Measurements from ENCODE around the gene CDV3. TPM values are rescaled to one million over a fixed set of nuclear protein-coding genes. Genes with fewer than 3 reads are reported as not detected.

CDV3 gene
- total RNA-seq, 1 experiment from 2014 or later, result 173 TPM

GRCh38 chr3:133589503-133589902 lies 16.0 kb downstream of the CDV3 start:
- no peak overlapping the region for H4K8ac ChIP-seq (replicated peaks; ENCODE audit: insufficient read length, low read depth, low read length)
- H3K23me2 ChIP-seq (ENCODE audit: insufficient read length, low read depth, low read length, poor library complexity, severe bottlenecking), result no peaks in the 10 kb centered on the region
- H2BK20ac ChIP-seq (ENCODE audit: low read depth, low read length, poor library complexity, severe bottlenecking), result no peak overlapping the region
- H3K79me2 ChIP-seq (ENCODE audit: insufficient read depth, low read length), result no peaks in the 10 kb centered on the region
- no peak overlapping the region for H2BK5ac ChIP-seq (ENCODE audit: insufficient read length, low read length)
- no peaks in the 10 kb centered on the region for H3K9me3 Mint-ChIP-seq
- no peak overlapping the region for H2BK15ac ChIP-seq (ENCODE audit: low read depth, low read length)
- H3K4me1 Mint-ChIP-seq, result no peaks in the 10 kb centered on the region
- no peaks in the 10 kb centered on the region for H3K9me3 ChIP-seq (ENCODE audit: control insufficient read depth, low read depth, low read length)
- WGBS (ENCODE audit: extremely low coverage, insufficient read length, low lambda C conversion rate), result no CpG with 5 or more reads among the region's 8 CpGs
- no peaks in the 10 kb centered on the region for H3K27me3 ChIP-seq (ENCODE audit: insufficient read depth, low read length)
- H3K14ac ChIP-seq (ENCODE audit: insufficient read depth, low read length), result no peak overlapping the region
- H3K56ac ChIP-seq (ENCODE audit: insufficient read length, low read depth, low read length), result no peak overlapping the region
- no peak overlapping the region for H2AFZ ChIP-seq (ENCODE audit: low read length)
- no peak overlapping the region for H3K4me2 ChIP-seq (ENCODE audit: insufficient read depth, insufficient read length, low read length)
- no peak overlapping the region for H3K23ac ChIP-seq (ENCODE audit: insufficient read length, low read depth, low read length)
- no peak overlapping the region for H3K27ac ChIP-seq (ENCODE audit: insufficient read length, low read depth, low read length)
- H3K18ac ChIP-seq (ENCODE audit: insufficient read length, low read depth, low read length), result no peak overlapping the region
- no peaks in the 10 kb centered on the region for H4K20me1 ChIP-seq (ENCODE audit: control insufficient read depth, insufficient read depth, insufficient read length)
- no peaks in the 10 kb centered on the region for H3K27me3 Mint-ChIP-seq (ENCODE audit: low read depth)
- H2BK12ac ChIP-seq (ENCODE audit: insufficient read length, low read depth, low read length), result no peak overlapping the region
- no peak for TF ChIP-seq CTCF (conservative IDR thresholded peaks at IDR 0.05)
- no peak overlapping the region for H3K4ac ChIP-seq (ENCODE audit: low read depth, low read length)
- H3K79me1 ChIP-seq (ENCODE audit: insufficient read depth, low read depth, low read length, poor library complexity, severe bottlenecking), result no peaks in the 10 kb centered on the region
- no peak overlapping the region for H3T11ph ChIP-seq (ENCODE audit: low read length)
- H3K4me1 ChIP-seq (ENCODE audit: insufficient read depth, low read length), result no peaks in the 10 kb centered on the region
- no peak overlapping the region for H2AK5ac ChIP-seq (ENCODE audit: insufficient read length, low read length)
- no peak overlapping the region for H3K9ac ChIP-seq (ENCODE audit: extremely low read depth, insufficient read length, low read length)
- H3K27ac Mint-ChIP-seq, result no peak overlapping the region
- H4K5ac ChIP-seq (ENCODE audit: insufficient read length, low read depth, low read length), result no peak overlapping the region
- H4K91ac ChIP-seq (ENCODE audit: insufficient read length, low read depth, low read length), result no peak overlapping the region
- H3K4me3 Mint-ChIP-seq, result no peak overlapping the region
- no peak for DNase-seq
- no peak overlapping the region for H2BK120ac ChIP-seq (ENCODE audit: low read depth, low read length, poor library complexity, severe bottlenecking)
- H3K36me3 Mint-ChIP-seq (ENCODE audit: insufficient read depth in 1 of 3, low read depth in 3 of 3), result peaks cover 30 to 54% (median 50%) of the 10 kb centered on the region in 3 experiments; a peak in 6 of 7 replicates

Data from H9 (cell line).